Coronary artery (tissue), 2 donors: ENCODE data around the gene SSR1.
"Not testable (repeated sequence)": the region's sequence is repeated elsewhere in the genome, so short reads cannot be mapped to it uniquely, and the experiment has no call there.

ENCODE experiments used
- DNase-seq: peaks from one replicate; pipeline ENCODE4 v3.0.0-alpha.2; 2017; ENCODE audit warnings: low spot score
- H3K27ac ChIP-seq, 2 donors: fragments of 200-600 bp; sonication (generic); one replicate each; pipeline ENCODE4 v1.5.1; 2016 to 2019
- H3K4me3 ChIP-seq: fragments of 200-600 bp; sonication (generic); 2 replicates; pipeline ENCODE4 v1.5.1; 2016; ENCODE audit warnings: mild to moderate bottlenecking, moderate library complexity
- TF ChIP-seq, protein P1 (sequence below): fragments of 200-600 bp; sonication (generic); IDR thresholded peaks from one replicate; pipeline ENCODE4 v1.5.1; 2019; ENCODE audit warnings: antibody characterized with exemption

The SSR1 gene

DNA sequence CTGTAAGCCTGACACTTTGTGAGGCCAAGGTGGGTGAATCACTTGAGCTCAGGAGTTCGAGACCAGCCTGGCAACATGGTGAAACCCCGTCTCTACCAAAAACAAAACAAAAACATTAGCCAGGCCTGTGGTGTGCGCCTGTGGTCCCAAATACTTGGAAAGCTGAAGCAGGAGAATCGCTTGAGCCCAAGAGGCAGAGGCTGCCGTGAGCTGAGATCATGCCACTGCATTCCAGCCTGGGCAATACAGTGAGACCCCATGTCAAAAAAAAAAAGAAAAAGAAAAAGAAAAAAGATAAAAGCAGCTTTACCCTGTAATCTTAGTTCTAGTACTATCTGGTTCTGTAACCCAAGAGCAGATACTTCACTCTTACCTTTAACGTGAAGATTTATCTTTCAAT, 27.6 kb downstream of the SSR1 start:
- DNase-seq, result no peak

DNA sequence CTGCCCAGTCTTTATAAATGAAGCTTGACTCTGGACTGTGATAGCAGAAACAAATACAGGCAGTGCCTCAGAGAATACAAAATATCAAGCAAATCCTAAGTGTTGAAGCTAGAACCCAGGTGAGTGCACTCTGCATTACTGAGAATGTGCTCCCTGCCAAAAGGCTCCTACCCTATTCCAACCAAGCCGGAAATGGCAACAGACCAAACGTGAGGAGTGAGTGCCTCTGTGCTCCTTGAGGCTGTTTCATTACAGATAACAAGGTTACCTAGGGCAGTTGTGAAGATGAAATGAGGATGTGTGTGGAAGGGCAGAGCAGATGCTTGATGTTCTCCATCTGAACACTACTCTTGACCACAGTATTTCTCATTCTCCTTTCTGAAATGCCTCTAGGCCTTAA, 29.3 kb downstream of the SSR1 start:
- DNase-seq, result no peak
- Histone ChIP-seq H3K27ac (no peak overlapping the region), H3K4me3 (no peak overlapping the region)
- TF ChIP-seq, protein P1, sequence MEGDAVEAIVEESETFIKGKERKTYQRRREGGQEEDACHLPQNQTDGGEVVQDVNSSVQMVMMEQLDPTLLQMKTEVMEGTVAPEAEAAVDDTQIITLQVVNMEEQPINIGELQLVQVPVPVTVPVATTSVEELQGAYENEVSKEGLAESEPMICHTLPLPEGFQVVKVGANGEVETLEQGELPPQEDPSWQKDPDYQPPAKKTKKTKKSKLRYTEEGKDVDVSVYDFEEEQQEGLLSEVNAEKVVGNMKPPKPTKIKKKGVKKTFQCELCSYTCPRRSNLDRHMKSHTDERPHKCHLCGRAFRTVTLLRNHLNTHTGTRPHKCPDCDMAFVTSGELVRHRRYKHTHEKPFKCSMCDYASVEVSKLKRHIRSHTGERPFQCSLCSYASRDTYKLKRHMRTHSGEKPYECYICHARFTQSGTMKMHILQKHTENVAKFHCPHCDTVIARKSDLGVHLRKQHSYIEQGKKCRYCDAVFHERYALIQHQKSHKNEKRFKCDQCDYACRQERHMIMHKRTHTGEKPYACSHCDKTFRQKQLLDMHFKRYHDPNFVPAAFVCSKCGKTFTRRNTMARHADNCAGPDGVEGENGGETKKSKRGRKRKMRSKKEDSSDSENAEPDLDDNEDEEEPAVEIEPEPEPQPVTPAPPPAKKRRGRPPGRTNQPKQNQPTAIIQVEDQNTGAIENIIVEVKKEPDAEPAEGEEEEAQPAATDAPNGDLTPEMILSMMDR, result no peak

More for the DNA sequence above, 27.6 kb downstream of the SSR1 start:
- Histone ChIP-seq H3K27ac (no peak overlapping the region), H3K4me3 (no peak overlapping the region)
- TF ChIP-seq, protein P1, result no peak

DNA sequence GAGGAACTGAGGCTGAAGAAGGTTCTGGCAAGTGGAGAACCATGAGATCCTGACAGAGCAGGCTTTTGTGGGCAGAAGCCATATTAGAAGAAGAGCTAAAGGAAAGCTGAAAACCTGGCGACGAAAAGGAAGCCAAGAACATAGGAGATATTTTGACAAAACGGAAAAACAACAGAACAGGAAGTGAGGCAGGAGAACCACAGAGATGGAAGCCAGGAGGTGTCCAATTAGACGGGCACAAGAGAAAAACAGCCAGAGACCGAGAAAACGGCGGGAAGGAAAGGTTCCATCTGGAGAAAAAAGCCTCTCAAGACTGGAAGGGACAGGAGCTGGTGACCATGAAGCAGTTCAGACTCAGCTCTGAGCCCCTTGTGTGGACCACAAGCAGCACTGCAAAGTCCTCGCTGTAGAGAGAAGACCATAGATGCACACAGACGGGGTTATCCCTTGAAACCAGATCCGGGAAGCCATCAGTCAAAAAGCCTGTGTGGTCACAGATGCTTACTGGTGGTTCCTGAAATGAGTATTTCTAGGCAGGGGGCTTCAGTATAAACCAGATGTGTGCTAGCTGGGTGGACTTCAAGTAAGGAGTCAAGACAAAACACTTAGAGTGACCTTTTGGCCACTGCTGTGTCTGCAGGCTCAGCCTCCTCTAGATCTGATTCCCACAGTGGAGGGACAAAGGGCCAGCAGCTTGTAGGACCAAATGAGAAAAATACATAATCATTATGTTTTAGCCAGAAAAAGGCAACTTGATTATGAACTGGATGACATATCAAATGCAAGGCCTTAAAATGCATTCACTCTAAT, 30.7 kb downstream of the SSR1 start:
- DNase-seq, result no peak
- no peak overlapping the region for H3K27ac ChIP-seq
- TF ChIP-seq, protein P1, result no peak
- H3K4me3 ChIP-seq, result no peak overlapping the region

DNA sequence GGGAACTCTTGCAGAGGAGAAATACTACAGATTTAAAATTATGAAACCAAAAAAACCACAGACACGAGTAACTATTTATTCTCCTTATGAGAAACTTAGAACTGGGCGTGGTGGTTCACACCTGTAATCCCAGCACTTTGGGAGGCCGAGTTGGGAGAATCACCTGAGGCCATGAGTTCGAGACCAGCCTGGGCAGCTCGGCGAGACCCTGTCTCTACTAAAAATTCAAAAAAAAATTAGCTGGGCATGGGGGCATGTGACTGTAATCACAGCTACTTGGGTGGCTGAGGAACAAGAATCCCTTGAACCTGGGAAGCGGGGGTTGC, 36.8 kb downstream of the SSR1 start:
- TF ChIP-seq, protein P1, result no peak
- Histone ChIP-seq H3K4me3 (no peak overlapping the region), H3K27ac (no peak overlapping the region)
- no peak for DNase-seq

DNA sequence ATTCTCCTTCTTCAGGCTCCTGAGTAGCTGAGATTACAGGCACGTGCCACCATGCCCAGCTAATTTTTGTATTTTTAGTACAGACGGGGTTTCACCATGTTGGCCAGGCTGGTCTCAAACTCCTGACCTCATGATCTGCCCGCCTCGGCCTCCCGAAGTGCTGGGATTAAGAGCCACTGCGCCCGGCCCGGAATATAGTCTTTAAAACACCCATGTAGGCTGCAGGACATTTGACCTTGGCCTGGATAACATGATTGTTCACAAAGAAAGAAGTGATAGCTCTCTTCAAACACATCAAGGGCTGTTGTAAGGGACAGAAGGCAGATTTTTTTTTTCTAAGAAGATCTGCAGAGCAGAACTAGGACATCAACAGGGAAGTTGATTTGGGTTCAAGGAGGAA, 38.5 kb downstream of the SSR1 start:
- H3K4me3 ChIP-seq, DNase-seq, H3K27ac ChIP-seq: not testable (repeated sequence)

DNA sequence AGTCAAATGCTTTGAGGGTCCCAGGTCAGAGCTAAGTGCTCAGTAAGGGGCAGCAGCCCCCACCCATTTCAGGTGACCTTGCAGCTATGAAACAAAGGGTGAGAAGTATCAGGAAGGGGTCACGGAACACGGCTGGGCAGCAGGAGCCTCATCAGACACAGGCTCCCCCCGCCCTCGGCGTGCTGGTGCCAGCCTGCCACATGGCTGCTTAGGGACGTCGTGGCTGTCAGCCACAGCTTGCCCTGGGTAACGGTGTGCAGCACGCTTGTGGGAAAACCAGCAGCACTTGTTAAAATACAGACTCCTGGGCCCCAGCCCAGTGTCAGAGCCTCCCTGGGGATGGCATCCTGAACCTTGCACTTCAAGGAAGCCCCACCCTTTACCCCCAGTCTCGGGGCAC, 39.3 kb downstream of the SSR1 start:
- TF ChIP-seq, protein P1, result no peak
- DNase-seq, result no peak
- no peak overlapping the region for H3K27ac ChIP-seq
- no peak overlapping the region for H3K4me3 ChIP-seq

DNA sequence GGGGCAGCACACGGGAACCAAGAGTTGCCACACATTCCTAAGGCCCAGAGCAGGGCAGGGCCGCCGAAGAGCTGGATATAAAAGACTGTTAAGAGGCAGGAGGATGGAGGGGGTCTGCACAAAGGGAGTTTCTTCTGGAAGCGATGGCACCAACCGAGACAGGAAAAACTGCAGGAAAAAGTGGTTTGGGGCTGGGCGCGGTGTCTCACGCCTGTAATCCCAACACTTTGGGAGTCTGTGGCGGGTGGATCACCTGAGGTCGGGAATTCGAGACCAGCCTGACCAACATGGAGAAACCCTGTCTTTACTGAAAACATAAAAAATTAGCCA, 41.8 kb downstream of the SSR1 start:
- DNase-seq, result no peak
- TF ChIP-seq, protein P1, result no peak

More for the DNA sequence above, 41.8 kb downstream of the SSR1 start:
- Histone ChIP-seq H3K4me3 (no peak overlapping the region), H3K27ac (no peak overlapping the region)
